HT-29 (cell line): ENCODE data around the gene GFRA3. TPM values are rescaled to one million over a fixed set of nuclear protein-coding genes. Genes with fewer than 3 reads are reported as not detected.
"Not testable (repeated sequence)": the region's sequence is repeated elsewhere in the genome, so short reads cannot be mapped to it uniquely, and the experiment has no call there.

ENCODE experiments used
- DNase-seq: peaks from one replicate; pipeline ENCODE4 v3.0.0-alpha.2; 2015; ENCODE audit warnings: low spot score
- total RNA-seq: library from RNA; depleted of rRNA; stranded (reverse); fragments of >200 nt; shearing (Covaris generic); gene quantifications from 2 replicates; pipeline ENCODE4 v1.2.3, GENCODE V29; 2014; rRNA removed

The GFRA3 gene, protein sequence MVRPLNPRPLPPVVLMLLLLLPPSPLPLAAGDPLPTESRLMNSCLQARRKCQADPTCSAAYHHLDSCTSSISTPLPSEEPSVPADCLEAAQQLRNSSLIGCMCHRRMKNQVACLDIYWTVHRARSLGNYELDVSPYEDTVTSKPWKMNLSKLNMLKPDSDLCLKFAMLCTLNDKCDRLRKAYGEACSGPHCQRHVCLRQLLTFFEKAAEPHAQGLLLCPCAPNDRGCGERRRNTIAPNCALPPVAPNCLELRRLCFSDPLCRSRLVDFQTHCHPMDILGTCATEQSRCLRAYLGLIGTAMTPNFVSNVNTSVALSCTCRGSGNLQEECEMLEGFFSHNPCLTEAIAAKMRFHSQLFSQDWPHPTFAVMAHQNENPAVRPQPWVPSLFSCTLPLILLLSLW
- not detected in 2 replicates for total RNA-seq

DNA sequence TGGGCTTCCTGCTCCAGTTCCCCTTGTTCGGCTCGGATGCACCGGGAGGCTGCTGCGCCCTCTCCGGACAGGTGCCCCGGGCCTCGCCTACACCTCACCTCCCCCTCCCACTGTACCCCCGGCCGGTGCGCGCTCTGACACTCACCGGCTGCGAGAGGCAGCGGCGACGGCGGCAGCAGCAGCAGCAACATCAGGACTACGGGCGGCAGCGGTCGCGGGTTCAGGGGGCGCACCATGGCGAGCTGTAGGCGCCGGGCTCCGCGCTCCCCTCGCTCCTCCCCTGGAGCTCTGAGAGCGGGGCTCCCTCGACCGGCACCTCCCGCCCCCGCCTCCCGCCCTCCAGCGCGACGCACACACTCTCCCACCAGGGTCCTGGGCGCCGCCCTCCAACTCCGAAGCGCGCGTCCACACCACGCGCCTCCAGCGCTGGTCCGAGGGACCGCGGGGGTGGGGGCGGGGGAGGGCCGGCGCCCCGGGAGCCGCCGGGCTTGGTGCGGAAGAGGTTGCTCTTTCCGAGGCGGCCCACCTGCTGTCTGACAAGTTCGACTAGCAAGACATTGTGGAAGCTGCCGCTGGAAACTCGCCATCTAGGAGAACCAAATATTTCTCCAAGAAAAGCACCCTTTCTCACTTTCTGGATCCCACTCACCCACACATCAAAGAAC lies at the start of gene GFRA3:
GFRA3 (minus strand) TSS at position 433 of the 665 bp plus-strand sequence; CDS start at position 236, 197 bp downstream.
- DNase-seq = no peak

DNA sequence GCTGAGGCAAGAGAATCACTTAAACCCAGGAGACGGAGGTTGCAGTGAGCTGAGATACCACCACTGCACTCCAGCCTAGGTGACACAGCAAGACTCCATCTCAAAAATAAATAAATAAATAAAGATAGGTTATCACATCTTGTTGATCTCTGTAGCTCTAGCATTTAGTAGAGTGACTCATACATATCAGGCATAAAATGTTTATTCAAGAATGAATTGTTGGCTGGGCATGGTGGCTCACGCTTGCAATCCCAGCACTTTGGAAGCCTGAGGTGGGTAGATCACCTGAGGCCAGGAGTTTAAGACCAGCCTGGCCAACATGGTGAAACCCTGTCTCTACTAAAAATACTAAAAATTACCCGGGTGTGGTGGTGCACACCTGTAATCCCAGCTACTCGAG lies 43.8 kb upstream of the GFRA3 start:
- DNase-seq = not testable (repeated sequence)

DNA sequence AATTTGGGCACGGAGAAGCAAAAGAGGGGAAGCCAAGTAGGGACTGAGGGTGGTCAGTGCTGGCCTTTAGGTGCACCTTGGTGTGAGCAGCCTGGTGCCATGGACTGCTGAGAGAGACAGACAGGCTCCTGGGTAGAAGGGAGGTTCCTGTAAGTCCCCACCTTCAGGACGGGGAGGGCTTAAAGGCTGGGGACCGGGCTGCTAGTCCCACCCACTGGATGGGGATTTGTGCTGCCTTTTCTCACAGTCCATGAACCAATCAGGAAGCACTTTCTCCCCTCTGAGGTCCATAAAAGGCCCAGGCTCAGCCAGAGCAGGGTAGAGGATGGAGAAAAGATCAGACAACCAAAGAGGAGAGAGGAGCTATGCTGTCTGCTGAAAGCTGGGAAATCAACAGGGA lies 41.9 kb upstream of the GFRA3 start:
- no peak for DNase-seq

DNA sequence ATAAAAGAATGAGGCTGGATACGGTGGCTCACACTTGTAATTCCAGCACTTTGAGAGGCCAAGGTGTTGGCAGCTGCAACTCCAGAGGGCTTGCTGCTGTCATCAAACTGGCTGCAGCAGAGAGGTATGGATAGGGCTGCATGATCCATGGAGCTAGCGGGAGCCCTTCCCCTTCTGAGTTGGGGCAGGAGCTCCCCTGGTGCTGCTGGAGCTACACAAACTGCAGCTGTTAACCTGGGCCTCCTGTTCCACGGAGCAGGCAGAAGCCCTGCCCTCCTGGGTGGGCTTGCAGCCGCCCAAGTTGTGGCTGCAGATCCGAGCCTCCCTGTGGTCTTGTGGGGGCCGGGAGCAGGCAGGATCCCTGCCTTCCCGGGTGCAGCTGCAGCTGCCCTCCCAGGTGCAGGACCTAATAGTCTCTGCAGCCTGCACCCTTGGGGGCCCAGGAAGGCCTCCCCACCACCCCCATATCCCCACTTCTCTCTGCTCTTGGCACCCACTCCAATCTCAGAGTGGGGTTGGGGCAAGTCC lies 41.4 kb upstream of the GFRA3 start:
- no peak for DNase-seq

DNA sequence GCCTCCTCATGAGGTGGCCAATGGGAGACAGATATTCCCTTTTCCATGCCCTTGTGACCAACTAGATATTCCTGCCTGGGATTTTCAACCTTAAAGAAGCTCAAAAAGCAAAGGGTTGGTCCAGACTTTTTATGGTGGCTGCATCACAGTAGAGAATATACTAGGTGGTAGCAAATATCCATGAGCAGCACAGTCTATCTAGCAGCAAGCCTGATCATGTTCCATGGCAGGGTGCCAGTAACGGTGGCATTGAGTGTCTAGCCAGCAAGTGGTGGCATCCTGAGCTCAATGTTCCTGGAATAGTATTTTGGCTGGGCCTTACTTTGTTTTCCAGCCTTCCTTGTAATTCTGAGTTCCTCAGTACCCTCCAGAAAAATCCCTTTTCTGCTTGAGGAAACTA lies 31.4 kb upstream of the GFRA3 start:
- peak; percentile 12 for DNase-seq

DNA sequence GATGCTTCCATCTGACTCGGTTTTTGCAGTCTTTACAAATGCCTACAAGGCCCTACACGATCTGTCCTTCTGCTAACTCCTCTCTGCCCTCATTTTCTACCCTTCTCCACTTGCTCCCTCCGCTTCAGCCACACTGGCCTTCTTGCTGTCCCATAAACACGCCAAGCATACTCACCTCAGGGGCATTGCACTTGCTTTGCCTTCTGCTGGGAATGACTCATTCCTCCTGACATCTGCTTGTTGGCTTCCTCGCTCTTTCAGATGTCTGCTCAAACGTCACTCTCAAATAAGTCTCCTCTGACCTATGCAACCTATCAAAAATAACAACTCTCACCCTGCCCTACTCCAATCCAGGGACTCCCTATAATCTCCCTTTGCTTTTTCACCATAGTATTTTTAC lies 29.0 kb upstream of the GFRA3 start:
- no peak for DNase-seq

DNA sequence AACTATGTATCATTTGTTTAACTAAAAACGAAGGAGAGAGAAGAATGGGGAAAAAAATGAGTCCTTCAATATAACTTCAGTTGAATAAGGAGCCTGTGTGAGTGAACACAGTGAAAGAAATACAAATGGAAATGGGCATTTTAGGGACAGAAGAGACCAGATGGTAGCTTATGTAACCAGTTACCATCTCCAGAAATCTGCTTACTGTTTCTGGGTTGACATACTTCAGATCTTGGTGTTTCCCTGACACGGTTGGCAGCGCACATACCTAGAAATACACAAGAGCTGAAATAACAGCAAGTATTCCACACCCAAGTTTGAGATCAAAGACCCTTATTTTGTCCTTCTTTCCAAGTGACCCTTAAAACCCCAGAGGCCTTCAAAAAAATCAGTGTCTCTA lies 14.9 kb upstream of the GFRA3 start:
- DNase-seq = no peak

DNA sequence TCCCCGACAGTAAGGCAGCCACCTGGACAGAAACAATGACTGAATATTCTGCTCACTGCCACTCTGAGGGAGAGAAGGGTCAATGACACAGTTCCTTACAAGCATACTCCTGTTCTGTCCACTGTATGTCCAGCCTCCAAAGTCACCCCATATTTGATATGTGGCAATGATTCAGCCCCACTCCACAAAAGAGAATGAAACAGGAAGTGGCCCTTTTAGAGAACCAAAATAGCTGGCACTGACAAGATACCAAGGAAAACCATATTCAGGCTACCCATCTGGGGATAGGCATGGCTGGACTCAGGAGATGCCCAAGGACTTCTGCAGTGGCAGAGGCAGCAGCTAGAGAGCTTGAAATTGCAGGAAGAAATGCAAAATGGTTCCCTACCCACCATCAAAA lies 12.8 kb upstream of the GFRA3 start:
- no peak for DNase-seq

DNA sequence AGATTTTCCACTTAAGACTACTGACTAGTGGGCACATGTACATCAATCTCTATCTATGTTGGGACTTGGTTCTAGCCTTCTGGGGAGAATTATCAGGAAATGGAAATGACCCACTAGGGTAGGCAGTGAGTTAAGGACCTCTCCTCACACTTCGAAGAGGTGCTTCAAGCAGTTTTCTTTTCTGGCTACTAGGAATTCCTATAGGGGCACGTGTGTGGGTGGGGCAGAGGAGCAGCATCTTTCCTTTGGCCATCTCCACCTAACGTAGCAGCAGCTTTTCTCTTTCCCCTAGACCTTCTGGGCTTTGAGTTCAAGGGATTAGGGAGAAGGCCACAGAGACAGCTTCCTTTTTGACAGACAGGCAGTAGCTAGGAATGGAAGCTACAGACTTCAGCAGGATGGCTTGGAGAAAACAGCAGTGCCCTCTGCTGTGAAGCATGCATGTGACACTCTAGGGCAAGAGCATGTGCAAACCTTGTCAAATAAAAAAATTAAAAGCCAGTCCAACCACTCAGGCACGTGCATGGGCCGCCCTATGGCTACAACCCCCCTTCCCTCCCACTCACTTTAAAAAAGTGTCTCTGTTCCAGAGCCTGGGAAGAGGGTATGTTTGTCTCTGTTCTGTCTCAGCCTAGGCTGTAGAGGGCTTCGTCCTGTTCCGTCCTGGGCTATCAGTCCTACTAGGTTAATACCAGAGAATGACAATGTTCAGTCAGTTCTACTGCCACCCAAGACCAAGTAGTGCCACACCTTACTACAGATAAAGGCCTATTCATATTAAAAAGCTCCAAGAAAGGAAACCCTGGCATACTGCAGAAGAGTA lies 8.7 kb upstream of the GFRA3 start:
- DNase-seq = peak; percentile 59

DNA sequence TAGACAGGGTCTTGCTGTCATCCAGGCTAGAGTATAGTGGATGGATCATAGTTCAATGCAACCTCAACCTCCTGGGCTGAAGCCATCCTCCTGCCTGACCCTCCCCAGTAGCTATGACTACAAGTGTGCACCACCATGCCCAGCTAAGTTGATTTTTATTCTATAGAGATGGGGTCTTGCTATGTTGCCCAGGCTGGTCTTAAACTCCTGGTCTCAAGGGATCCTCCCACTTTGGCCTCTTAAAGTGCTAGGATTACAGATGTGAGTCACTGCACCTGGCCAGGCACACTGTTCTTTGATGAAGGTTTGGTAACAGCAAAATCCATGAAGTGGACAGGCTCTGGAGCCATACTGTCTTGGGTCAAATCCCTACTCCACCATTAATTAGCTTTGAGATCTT lies 6.5 kb upstream of the GFRA3 start:
- DNase-seq = no peak

DNA sequence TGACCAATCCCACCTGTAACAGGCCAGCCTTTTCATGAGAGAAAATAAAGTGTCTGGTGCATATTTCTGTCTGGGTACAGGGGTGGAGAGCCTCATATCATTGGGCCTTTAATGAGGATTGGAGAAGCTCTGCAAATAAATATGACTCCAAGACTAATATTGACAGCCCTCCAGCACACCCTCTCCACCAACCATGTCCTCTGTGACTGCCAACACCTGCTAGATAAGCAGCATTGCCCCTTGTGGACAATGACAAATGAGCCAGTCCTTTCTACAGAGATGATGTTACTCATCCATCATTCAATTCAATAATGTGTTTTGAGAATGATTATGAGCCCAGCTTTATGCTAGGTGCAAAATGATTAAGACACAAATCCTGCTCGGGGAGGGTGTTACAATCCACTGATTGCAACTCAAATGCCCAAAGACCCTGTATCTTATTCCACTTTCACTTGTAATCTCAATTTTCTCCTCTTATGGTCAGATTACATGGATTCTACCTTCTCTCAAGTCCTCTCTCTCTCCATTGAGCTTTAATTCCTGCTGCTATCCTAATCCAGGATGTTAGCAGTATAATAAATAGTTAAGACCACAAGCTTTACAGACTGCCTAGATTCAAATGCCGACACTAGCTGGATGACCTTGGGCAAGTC lies 2.1 kb upstream of the GFRA3 start:
- peak; percentile 18 for DNase-seq

DNA sequence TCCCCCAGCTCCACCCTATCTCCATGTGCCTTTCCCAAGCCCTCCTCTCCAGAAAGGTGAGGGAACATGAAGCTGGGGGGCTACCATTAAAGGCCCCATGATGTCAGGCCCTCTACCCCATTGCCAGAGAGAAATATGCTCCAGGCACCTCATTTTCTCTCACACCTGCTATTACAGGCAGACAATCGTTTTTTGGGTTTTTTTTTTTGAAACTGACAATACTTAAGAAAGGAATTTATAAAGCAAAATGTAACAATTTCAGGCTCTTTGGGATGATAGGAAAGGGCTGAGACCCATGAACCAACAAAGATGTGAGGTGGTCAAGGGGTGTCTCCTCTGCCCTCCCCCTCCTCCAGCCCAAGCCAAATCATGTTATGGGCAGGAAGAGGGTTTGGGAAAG lies 1.5 kb upstream of the GFRA3 start:
- DNase-seq = no peak

DNA sequence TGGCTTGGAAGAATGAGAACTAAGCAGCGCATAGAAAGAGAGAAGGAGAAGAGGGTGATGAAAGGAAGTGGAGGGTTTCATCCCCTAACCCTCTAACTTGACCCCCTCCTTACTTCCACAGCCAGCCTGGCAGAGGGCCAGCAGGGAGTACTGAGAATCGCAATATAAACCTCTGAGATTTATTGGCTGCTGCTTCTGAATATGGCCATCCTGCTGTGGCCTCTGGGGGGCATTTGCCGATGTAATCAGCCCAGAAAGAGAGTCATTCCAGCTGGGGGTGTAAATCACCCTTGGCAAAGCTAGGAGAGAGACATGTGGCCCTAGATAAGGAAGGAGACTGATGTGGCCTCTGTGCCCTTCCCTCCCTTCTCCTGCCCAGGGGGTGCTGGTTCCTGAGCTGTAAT lies 960 bp upstream of the GFRA3 start:
- no peak for DNase-seq

DNA sequence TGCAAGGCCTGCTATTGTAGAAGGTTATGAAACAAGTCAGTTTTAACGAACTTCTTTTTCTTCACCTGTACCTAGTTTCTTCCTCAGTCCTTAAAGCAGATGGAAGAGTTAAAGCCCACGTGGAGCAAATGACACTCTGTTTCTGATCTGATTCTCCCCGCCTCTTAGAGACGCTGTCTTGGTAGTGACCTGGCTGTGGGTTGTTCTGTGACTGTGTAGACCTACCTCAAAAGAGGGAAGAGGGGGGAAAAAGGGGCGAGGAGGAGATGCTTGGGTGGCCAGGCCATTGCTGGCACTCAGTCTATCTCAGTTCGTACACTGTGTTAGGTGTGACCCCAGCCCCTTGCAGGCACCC lies 610 bp downstream of the GFRA3 start:
- no peak for DNase-seq

DNA sequence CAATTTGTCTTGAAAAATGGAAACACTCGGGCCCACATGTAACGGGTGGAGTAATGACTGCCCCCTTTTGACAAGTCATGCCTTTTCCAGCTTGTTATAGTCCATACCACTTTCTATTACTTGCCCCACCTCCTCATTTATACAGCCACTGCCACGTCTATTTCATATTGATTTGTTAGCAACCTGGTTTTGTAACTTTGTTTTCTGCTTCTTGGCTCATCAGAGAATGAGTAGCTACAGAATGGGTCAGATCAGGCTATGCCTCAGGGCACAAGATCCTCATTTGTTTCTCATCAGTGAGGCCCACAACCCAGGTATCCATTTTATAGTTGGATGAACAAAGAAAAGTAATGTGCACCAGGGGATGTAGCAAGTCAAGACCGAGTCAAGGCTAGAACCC lies 1.7 kb downstream of the GFRA3 start:
- no peak for DNase-seq

DNA sequence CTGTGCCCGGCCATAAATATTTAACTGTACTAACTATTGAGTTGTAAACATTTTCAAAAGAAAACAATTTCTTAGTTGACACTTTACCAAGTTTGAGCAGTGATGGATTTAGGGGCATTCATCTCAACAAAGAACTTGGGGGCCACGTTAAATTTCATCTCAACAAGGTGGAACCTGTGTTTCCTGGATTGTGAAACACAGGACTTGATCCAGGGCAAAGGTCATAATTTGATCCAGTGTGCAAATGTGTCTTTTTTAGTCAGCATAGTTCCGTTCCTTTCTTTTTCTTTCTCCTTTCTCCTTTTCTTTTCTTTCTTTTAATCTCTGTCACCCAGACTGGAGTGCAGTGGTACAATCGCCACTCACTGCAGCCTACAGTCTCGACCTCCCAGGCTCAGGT lies 3.1 kb downstream of the GFRA3 start:
- DNase-seq = no peak

DNA sequence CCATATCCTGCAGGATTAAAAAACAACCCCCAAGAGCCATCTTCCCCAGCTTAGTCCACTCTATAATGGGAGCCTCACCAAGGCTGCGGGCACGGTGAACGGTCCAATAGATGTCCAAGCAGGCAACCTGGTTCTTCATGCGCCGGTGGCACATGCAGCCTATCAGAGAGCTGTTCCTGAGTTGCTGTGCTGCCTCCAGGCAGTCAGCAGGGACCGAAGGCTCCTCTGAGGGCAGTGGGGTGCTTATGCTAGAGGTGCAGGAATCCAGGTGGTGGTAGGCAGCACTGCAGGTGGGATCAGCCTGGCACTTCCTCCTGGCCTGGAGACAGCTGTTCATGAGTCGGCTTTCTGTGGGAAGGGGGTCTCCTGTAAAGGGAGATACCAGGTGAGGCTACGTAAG lies 10.2 kb downstream of the GFRA3 start:
- no peak for DNase-seq

DNA sequence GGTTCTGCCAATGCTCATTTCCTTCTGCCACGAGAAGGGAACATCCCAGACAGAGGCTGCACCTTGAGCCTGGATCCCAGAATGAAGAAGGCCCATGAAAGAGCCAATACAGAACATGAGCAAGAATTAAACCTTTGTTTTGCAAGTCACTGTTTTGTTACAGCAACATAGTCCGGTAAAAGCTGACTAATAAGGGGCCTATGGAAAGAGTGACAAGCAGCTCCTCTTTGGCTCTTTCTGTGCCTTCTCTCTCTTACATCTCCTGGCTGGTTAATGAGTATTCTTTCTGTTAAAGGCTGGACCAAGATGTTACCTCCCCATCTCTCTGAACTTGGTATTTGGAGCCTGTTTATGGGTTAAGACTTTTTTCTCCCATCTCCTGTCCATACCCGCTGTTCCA lies 10.8 kb downstream of the GFRA3 start:
- no peak for DNase-seq

DNA sequence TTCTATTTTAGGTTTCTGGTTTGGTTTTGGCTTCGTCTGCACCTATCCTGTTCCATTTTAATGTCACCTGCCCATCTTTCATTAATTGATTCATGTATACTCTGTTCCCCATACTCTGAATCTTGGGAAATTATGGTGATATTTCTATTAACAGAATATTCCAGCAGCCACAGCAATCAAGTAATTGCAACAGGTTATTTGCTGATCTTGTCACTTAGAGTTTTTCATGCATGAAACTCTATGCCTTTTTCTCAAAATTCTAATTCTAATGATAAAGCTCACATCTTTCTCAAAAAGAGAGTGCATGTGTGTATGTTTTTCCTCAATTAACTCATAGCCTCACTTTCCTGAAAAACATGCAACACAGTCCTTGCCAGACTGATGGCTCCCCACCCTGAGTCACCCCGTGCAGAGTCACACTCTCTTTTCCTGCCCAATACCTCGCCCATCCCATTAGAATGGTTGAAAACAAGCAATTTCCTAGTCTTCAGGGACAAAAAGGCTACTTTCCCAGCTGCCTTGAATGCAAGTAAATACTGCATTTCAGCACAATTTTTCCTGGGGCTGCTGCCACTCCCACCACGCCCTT lies 15.6 kb downstream of the GFRA3 start:
- DNase-seq = no peak

DNA sequence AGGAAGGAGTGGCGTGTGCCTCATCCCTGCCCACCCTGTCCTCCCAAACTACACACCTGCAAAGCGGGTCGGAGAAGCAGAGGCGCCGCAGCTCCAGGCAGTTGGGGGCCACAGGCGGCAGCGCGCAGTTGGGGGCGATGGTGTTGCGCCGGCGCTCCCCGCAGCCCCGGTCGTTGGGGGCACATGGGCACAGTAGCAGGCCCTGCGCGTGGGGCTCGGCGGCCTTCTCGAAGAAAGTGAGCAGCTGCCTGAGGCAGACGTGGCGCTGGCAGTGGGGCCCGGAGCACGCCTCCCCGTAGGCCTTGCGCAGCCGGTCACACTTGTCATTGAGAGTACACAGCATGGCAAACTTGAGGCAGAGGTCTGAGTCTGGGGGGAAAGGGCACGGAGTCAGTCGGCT lies 16.8 kb downstream of the GFRA3 start:
- DNase-seq = no peak

DNA sequence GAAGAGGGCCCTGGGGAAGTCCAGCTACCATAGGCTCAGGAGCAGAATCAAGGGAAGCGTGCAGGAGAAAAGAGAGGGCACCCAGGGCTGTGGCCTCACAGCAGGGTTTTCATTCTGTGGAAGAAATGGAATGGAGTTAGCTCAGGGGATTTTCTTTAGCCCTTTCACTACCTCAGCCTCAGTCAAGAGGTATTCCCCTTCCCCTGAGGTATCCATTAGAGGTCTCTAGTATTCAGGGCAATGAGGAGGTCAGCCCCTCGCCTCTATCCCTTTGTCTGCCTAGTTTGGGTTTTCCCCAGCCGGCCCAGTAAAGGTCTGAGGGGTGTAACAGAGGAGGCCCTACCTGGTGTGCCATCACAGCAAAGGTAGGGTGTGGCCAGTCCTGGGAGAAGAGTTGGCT lies 21.5 kb downstream of the GFRA3 start:
- DNase-seq = no peak
